GM19397 (cell line): ENCODE results near the gene CHRND.
"Not testable (repeated sequence)": the region's sequence is repeated elsewhere in the genome, so short reads cannot be mapped to it uniquely, and the experiment has no call there.

ENCODE experiments used
- ATAC-seq: cut with Tn5 transposase; IDR thresholded peaks from one replicate; pipeline ENCODE4 v1.9.1; 2021; ENCODE audit warnings: mild to moderate bottlenecking, moderate library complexity; ENCODE audit not compliant: unreplicated experiment

Gene CHRND

DNA sequence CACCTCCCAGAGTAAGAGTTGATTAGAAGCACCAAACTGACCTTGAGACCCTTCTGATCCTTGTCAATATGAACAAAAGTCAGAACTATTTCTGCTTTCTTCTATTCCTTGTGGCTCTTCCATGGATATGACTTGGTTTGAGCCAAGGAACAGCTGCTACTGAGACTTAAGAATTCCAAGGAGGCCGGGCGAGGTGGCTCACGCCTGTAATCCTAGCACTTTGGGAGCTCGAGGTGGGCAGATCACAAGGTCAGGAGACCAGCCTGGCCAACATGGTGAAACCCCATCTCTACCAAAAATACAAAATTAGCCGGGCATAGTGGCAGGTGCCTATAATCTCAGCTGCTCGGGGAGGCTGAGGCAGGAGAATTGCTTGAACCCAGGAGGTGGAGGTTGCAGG lies 44.5 kb downstream of the CHRND start:
- ATAC-seq = not testable (repeated sequence)

DNA sequence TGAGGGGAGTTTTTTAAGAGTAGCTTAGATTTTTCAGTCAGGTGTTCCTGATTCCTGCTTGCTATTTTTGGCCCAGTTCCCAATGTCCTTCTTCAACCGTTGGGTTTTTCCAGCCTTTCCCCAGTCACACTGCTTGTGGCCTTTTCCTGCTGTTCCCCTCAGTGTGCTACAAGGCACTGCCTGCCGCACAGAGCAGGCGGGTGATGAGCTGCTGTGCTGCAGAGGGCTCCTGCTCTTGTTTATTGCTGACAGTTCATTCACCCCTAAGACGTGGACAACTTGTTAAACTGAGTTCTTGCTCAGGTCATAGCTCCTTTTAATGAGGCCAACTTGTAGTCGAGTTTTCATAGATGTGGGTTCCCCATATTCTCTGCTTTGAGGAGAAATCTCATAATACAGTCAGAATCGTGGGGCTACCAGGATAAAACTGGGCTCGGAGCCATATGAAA lies 45.1 kb downstream of the CHRND start:
- ATAC-seq = no peak

DNA sequence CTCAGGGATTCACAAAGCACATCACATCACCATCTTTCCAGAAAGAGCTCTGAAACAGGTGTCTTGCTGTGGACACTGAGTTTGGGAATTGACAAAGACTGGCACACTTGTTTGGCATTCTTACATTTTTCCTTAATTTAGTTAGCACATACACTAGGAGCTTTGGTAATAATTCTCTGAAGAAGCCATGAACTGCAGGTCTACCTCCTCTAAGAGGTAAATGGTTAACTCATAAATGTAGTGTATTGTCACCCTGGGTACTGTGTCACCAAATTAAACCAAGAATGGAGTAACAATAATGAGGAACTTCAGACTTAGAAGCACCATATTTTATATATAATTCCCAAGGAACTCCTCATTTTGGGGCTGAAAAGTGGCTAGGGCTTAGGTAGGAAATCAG lies 47.1 kb downstream of the CHRND start:
- ATAC-seq = no peak

DNA sequence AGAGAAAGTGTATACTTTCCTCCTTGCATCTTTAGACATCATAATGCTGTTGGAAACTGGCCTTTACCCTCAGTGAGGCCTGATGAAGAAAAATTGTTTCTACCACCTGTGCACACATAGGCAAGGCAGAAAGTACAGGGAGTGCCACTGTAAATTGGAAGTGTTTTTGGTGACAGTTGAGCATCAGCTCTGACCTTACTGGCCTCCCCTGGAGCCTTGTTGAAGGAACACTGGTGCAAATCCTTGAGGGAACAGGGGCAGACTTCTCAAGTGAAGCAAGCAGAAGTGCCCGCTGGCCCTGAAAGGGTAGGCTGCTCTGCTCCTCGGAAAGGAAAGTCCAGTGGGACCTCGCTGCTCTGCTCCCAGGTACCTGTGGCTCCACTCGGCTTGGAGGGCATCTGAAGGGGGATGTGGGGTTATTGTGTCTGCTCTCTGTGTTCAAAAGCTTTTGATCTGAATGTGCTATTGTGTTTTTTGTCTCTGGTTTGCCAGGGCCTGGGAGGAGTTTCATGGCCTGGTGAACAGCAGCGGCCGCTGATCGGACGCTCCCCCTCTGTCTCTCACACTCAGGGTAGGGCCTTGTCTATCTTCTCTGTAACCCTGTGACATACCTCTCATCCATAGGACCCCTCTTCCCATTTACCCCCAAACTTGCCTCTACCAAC lies 47.9 kb downstream of the CHRND start:
- no peak for ATAC-seq

DNA sequence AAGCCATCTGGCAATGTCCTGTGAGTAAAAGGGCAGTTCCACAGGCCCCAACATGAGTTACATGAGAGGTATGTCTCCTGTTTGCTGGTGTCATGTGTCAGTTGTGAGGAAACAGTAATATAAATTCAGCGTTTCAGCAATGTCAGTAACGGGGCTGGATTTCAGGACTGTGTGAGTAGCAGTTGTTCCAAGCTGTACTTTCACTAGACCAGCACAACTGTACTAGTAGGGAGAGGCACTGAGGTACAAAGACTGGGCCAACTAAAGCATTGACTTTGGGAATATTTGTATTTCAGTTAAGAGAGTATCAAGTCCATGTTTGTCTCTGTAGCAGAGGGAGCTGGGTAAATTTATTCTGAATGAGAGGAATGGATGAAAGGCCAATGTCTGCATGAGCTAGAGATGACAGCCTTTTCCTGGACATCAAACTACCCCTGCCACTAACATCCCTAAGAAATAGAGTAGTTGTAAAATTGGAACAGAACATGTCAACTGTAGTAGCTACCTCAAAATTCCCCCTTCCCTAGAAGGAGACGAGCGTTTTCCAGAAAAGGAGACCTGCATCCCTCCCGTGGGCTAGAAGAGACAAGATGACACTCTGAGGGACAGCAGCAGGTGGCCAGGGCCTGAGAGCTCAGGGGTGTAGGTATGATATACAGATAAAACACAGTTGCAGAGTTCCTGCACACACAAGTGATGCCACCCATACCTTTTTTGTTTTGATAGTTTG lies 48.9 kb downstream of the CHRND start:
- no peak for ATAC-seq

DNA sequence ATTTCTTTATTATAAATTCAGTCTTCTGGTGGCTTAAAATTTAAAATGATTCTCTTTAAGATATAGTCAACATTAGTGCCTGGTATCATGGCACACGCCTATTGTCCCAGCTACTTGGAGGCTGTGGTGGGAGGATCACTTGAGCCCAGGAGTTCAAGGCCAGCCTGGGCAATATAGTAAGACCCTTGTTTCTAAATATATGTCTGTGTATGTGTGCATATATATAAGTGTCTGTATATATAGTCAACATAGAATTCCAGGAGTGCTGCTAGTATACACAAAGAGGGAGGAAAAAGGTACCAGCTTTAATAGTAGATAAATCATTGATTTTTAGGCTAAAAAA lies 49.4 kb downstream of the CHRND start:
- no peak for ATAC-seq

DNA sequence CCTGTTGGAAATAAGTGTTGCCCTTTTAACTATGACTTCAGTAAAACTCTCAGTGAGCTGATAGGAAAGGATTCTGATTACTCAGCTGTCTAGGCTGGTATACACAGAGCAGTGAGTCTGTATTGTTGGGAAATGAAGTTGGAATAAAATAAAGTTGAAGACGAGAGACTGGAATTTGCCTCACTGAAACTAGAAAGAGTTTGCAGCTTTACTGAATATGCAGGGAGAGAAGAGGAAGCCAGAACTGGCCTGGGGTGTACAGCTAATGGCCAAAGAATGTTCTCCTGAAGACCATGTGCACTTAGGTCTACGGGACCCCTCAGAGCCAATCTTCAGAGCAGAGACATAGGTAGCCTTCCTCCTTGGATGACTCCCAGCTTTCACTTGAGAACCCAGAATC lies 51.0 kb downstream of the CHRND start:
- ATAC-seq = no peak

DNA sequence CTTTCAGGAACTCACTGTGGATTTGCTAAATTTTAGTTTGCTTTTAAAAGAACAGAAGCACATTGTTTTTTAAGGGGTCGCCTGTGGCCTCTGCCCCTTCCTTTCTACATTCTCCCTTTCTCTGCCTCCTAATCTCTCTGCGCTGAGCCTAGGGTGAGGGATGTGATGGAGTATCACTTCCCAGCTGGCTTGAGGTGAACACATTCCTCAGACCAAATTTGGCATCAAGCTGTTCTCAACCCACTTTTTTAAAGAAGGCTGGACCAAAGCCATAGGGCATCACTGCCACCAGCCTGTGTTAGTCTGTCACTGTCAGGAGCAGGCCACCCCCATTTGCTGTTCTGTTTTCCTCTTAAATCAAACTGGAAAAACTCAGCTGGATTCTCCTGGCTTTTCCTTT lies 51.9 kb downstream of the CHRND start:
- no peak for ATAC-seq

DNA sequence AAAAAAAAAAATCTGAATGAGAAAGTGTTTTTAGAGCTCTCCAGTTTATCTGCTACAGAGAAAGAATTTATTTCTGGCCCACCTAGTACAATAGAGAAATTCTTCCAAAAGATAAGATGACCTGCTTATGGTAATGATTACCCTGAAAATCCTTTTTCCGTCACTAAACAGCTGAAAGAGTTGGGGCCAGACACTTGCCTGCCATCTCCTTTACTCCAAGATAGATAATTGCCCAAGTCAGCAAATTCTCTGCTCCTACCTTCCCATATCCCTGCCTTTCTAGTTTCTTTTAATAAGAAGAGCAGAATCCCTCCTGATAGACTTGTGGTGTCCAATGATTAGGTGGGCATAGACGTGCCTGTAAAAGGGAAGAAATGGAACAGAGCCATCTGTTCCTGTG lies 52.7 kb downstream of the CHRND start:
- no peak for ATAC-seq

DNA sequence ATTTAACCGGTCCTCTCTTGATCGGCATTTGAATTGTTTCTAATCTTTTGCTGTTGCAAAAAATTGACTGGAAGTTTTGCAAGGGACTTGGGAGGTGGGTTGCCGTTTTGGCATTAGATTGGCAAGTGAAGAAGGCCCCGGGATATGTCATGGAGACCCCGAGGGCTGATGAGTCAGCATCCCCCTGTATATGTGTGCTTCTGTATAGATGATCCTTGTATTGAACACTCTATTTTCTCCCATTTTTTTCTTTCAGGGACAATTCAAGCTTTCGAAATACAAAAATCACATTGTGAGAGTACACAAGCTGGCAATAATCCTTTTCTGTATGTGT lies 54.7 kb downstream of the CHRND start:
- ATAC-seq = no peak

DNA sequence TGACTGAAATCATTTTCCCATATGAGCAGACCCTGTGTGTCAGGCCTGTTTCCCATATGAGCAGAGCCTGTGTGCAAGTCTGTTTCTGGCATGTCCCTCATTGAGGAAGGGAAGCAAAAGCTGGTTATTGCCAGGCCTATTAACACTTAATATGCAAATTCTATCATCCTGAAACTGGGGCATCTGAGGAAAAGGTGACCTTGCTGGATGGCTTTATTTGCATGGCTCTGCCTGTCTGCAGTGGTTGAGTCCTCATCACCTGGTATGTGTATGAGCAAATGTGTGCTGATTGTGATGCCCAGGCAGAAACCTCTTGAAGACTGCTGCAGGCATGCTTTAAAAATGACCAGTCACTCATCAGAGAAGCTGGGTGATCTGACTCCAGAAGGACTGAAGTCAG lies 55.8 kb downstream of the CHRND start:
- ATAC-seq = no peak

DNA sequence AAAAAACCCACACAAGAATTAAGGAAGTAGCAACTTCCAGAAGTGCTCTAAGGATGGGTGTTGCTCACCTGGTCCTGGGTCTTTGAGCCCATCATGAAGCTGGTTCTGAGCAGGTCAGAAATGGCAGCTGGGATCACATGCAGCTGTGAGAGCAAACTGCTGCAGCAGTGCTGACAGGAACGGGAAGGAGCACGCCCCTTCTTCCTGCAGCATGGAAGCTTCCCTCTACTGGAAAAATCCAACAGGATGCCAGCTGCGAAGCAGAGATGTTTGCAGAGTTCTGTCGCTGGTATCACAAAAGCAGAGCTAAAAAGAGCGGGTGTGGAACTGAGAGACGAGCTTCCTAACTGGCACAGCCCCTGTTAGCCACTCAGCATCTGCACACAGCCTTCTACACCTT lies 58.3 kb downstream of the CHRND start:
- no peak for ATAC-seq
